KMS-11 (cell line): ENCODE data around the gene RTF2.

ENCODE experiments used
- H2AFZ ChIP-seq: fragments of 200-600 bp; sonication (generic); 2 replicates; pipeline ENCODE4 v1.6.1; 2016; ENCODE audit warnings: antibody characterized with exemption, mixed run types, low read depth
- H3K27ac ChIP-seq: fragments of 200-600 bp; sonication (generic); 2 replicates; pipeline ENCODE4 v1.6.1; 2016; ENCODE audit warnings: mild to moderate bottlenecking, mixed run types
- H3K27me3 ChIP-seq: fragments of 200-600 bp; sonication (generic); 2 replicates; pipeline ENCODE4 v1.6.1; 2017; ENCODE audit warnings: mild to moderate bottlenecking, low read depth, mixed run types, moderate library complexity; ENCODE audit not compliant: insufficient read depth
- H3K36me3 ChIP-seq: fragments of 200-600 bp; sonication (generic); 2 replicates; pipeline ENCODE4 v1.6.1; 2017; ENCODE audit warnings: mild to moderate bottlenecking, mixed run types; ENCODE audit not compliant: insufficient read depth
- H3K4me1 ChIP-seq: fragments of 200-600 bp; sonication (generic); 2 replicates; pipeline ENCODE4 v1.6.1; 2016; ENCODE audit warnings: mild to moderate bottlenecking, low read depth, mixed run types; ENCODE audit not compliant: poor library complexity, severe bottlenecking
- H3K4me2 ChIP-seq: fragments of 200-600 bp; sonication (generic); 2 replicates; pipeline ENCODE4 v1.7.0; 2016; ENCODE audit warnings: mild to moderate bottlenecking, mixed run types
- H3K4me3 ChIP-seq: fragments of 200-600 bp; sonication (generic); IDR thresholded peaks from 2 replicates; pipeline ENCODE4 v1.6.1; 2017; ENCODE audit warnings: low read depth, low read length, mixed read lengths; ENCODE audit not compliant: insufficient read depth
- H3K79me2 ChIP-seq: fragments of 200-600 bp; sonication (generic); 2 replicates; pipeline ENCODE4 v1.6.1; 2016; ENCODE audit warnings: low read depth, mixed run types; ENCODE audit not compliant: insufficient read depth
- H3K9ac ChIP-seq: fragments of 200-600 bp; sonication (generic); 2 replicates; pipeline ENCODE4 v1.6.1; 2016; ENCODE audit warnings: mild to moderate bottlenecking, mixed run types
- H4K20me1 ChIP-seq: fragments of 200-600 bp; sonication (generic); 2 replicates; pipeline ENCODE4 v1.6.1; 2016; ENCODE audit warnings: mild to moderate bottlenecking, mixed run types; ENCODE audit not compliant: insufficient read depth
- CTCF ChIP-seq: fragments of 200-600 bp; sonication (generic); conservative IDR thresholded peaks from 2 replicates; pipeline ENCODE4 v1.6.1; 2017; ENCODE audit warnings: low read depth, mild to moderate bottlenecking, antibody characterized with exemption, low read length, moderate library complexity, mixed read lengths

Gene RTF2

GRCh38 chr20:56565511-56565910, 97.1 kb downstream of the RTF2 start:
- no peaks in the 10 kb centered on the region for H4K20me1 ChIP-seq
- no peak overlapping the region for H3K9ac ChIP-seq
- H3K79me2 ChIP-seq, result no peaks in the 10 kb centered on the region
- no peak overlapping the region for H3K4me2 ChIP-seq
- no peaks in the 10 kb centered on the region for H3K36me3 ChIP-seq
- H3K4me3 ChIP-seq, result no peak overlapping the region
- H3K4me1 ChIP-seq, result peaks cover 65% of the 10 kb centered on the region
- no peak for TF ChIP-seq CTCF
- H2AFZ ChIP-seq, result no peak overlapping the region
- H3K27me3 ChIP-seq, result no peaks in the 10 kb centered on the region
- H3K27ac ChIP-seq, result no peak overlapping the region

- Histone ChIP-seq H3K36me3 (no peaks in the 10 kb centered on the region), H3K27ac (peak overlapping the region; percentile 28), H4K20me1 (no peaks in the 10 kb centered on the region), H3K4me2 (peak overlapping the region; percentile 49), H3K9ac (no peak overlapping the region; the same call in 1 of the 2 replicates), H3K27me3 (no peaks in the 10 kb centered on the region), H3K4me1 (peaks cover 74% of the 10 kb centered on the region), H3K4me3 (no peak overlapping the region), H3K79me2 (no peaks in the 10 kb centered on the region), H2AFZ (peak overlapping the region; percentile 9; the same call in 1 of the 2 replicates)
- no peak for TF ChIP-seq CTCF
Measured at GRCh38 chr20:56566621-56567020, 98.2 kb downstream of the RTF2 start.
